ENCODE results near the gene PLXNC1. TPM values are rescaled to one million over a fixed set of nuclear protein-coding genes. Genes with fewer than 3 reads are reported as not detected.

The PLXNC1 gene
- total and polyA plus RNA-seq, 2 of the 8 experiments (the other 6 are each of a cell fraction or from before 2014, with no cell fraction given) = 0.83 to 2.0 TPM

- H3K4me1 ChIP-seq (replicated peaks in 1 of 4; ENCODE audit: control insufficient read depth in 3 of 4, insufficient read depth in 4 of 4, low read length in 3 of 4) = peaks cover 8 to 17% (median 14%) of the 10 kb centered on the region in 4 experiments; a peak in 6 of 7 replicates
- 92% methylated on average over 2 of the region's 2 CpGs; no CpG with 5 or more reads in 1 of the 2 experiments for WGBS, 2 experiments (ENCODE audit: extremely low coverage in 1 of 2, insufficient coverage in 1 of 2, insufficient read length in 1 of 2, insufficient replicate concordance in 2 of 2, low coverage in 1 of 2, low lambda C conversion rate in 2 of 2, missing lambda C conversion rate in 1 of 2)
- POLR2A ChIA-PET (ENCODE audit: partially characterized antibody) = no interaction called here
- H4K91ac ChIP-seq (replicated peaks; ENCODE audit: insufficient read length, low read length) = no peak overlapping the region
- no peak for TF ChIP-seq RAD21 (IDR thresholded peaks at IDR 0.05 in 1 of 2, conservative IDR thresholded peaks at IDR 0.05 in 1 of 2; ENCODE audit: low read depth in 2 of 2, low read length in 2 of 2)
- H4K8ac ChIP-seq (ENCODE audit: extremely low read depth, insufficient read depth, low read length) = no peak overlapping the region
- no peak overlapping the region for H2BK20ac ChIP-seq (ENCODE audit: low read length)
- DNase-seq (ENCODE audit: low read depth in 1 of 2, low spot score in 2 of 2) (no peak), FAIRE-seq (no peak)
- peaks cover 2 to 11% (median 9%) of the 10 kb centered on the region in 4 experiments; a peak in 3 of 8 replicates for H3K36me3 ChIP-seq (ENCODE audit: control insufficient read depth in 2 of 4, insufficient read depth in 4 of 4, low read length in 3 of 4)
- H4K20me1 ChIP-seq (replicated peaks in 1 of 2; ENCODE audit: control insufficient read depth in 1 of 2, insufficient read depth in 2 of 2, low read length in 2 of 2) = no peaks in the 10 kb centered on the region
- H2BK15ac ChIP-seq (ENCODE audit: low read length) = no peak overlapping the region
- 0 out of 2 replicates have a peak, but pooled peaks cover 2% of the 10 kb centered on the region for H3K23me2 ChIP-seq (ENCODE audit: low read depth, low read length)
- no peak overlapping the region for H3K18ac ChIP-seq (ENCODE audit: extremely low read depth, low read length)
- H2BK120ac ChIP-seq (replicated peaks; ENCODE audit: low read depth, low read length) = no peak overlapping the region
- no peak overlapping the region for H2BK12ac ChIP-seq (ENCODE audit: low read depth, low read length)
- no peak overlapping the region for H3K23ac ChIP-seq (ENCODE audit: insufficient read length)
- no peak overlapping the region for H3K27ac ChIP-seq (ENCODE audit: low read depth, low read length)
- no peak overlapping the region for H3K9ac ChIP-seq (replicated peaks in 1 of 4; ENCODE audit: extremely low read depth in 1 of 4, low read depth in 3 of 4, low read length in 3 of 4)
- no peak overlapping the region for H3K4ac ChIP-seq (replicated peaks; ENCODE audit: insufficient read length, low read depth, low read length)
- H3K4me3 ChIP-seq (ENCODE audit: extremely low read depth in 1 of 4, insufficient read depth in 2 of 4, low read depth in 3 of 4, low read length in 4 of 4) = no peak overlapping the region
- CTCF ChIA-PET (ENCODE audit: partially characterized antibody) = interaction anchor here (0.6 kb wide), 1 partner anchor 182 kb away, joined by 4 read pairs; no protein-coding TSS in a partner anchor
- no peaks in the 10 kb centered on the region for H3K27me3 ChIP-seq (replicated peaks in 1 of 4; ENCODE audit: control insufficient read depth in 3 of 4, extremely low read depth in 1 of 4, insufficient read depth in 3 of 4, low read length in 3 of 4)
- H4K5ac ChIP-seq (ENCODE audit: insufficient read length, low read depth, low read length) = no peak overlapping the region
- H2BK5ac ChIP-seq (ENCODE audit: low read depth, low read length) = no peak overlapping the region
- H3K79me2 ChIP-seq (ENCODE audit: control insufficient read depth in 1 of 2, insufficient read depth in 2 of 2, low read length in 2 of 2) = no peaks in the 10 kb centered on the region
- H3K14ac ChIP-seq (ENCODE audit: insufficient read length) = no peak overlapping the region
- H3K56ac ChIP-seq (replicated peaks; ENCODE audit: insufficient read length, low read depth, low read length) = no peak overlapping the region
- no peak overlapping the region for H2AK5ac ChIP-seq (ENCODE audit: low read depth, low read length)
- H3K79me1 ChIP-seq (ENCODE audit: low read depth, low read length) = no peaks in the 10 kb centered on the region
- H3K4me2 ChIP-seq (ENCODE audit: insufficient read depth in 1 of 2, low read depth in 2 of 2, low read length in 2 of 2) = no peak overlapping the region
- no peak overlapping the region for H2AFZ ChIP-seq (ENCODE audit: low read length)
- H3K9me3 ChIP-seq (ENCODE audit: insufficient read depth in 2 of 2, low read depth in 1 of 2, low read length in 1 of 2) = no peaks in the 10 kb centered on the region
Observed at GRCh38 chr12:94308612-94309011, 160.2 kb downstream of the PLXNC1 start.
